HL-60 (cell line): ENCODE results near the gene XAB2.

Experiments used
- DNase-seq, 2 experiments: peaks; one replicate each; pipeline ENCODE4 v3.0.0-alpha.2; 2010 to 2020; ENCODE audit warnings: low read depth in 1 of 2, low spot score in 1 of 2
- H3K27ac ChIP-seq: fragments of 250-450 bp; sonication (Bioruptor Pico); replicated peaks from 2 replicates; pipeline ENCODE4 v1.5.1; 2020; ENCODE audit warnings: mild to moderate bottlenecking, moderate library complexity
- H3K27me3 ChIP-seq: fragments of 250-450 bp; sonication (Bioruptor Pico); 2 replicates; pipeline ENCODE4 v1.5.1; 2021; ENCODE audit warnings: mild to moderate bottlenecking, moderate library complexity; ENCODE audit not compliant: insufficient read depth, poor library complexity, severe bottlenecking
- H3K4me3 ChIP-seq: replicated peaks from 2 replicates; pipeline ENCODE4 v1.5.1; 2011; ENCODE audit warnings: mild to moderate bottlenecking, control low read depth, low read length; ENCODE audit not compliant: insufficient read depth
- CTCF ChIP-seq: IDR thresholded peaks from one replicate; pipeline ENCODE4 v1.5.1; 2011; ENCODE audit warnings: low read length, control low read depth, inconsistent platforms; ENCODE audit not compliant: insufficient read depth
- GABPA ChIP-seq: IDR thresholded peaks from 2 replicates; pipeline ENCODE4 v1.6.1; 2012; ENCODE audit warnings: low read depth
- POLR2AphosphoS5 ChIP-seq: IDR thresholded peaks from 2 replicates; pipeline ENCODE4 v1.6.1; 2012; ENCODE audit warnings: low read depth
- REST ChIP-seq: IDR thresholded peaks from 2 replicates; pipeline ENCODE4 v1.6.1; 2012; ENCODE audit warnings: low read depth; ENCODE audit not compliant: insufficient replicate concordance
- SPI1 ChIP-seq: IDR thresholded peaks from 2 replicates; pipeline ENCODE4 v1.6.1; 2012; ENCODE audit warnings: low read depth, mild to moderate bottlenecking, borderline replicate concordance

The XAB2 gene

GRCh38 chr19:7597689-7598088 is 31.7 kb downstream of the XAB2 start:
- Histone ChIP-seq H3K27me3 (peaks cover 32% of the 10 kb centered on the region), H3K4me3 (no peak overlapping the region), H3K27ac (no peak overlapping the region)
- no peak for DNase-seq
- TF ChIP-seq REST (no peak), POLR2AphosphoS5 (no peak), SPI1 (no peak), GABPA (no peak), CTCF (no peak)

GRCh38 chr19:7596211-7596937 is 33.0 kb downstream of the XAB2 start:
- peaks cover 30% of the 10 kb centered on the region for H3K27me3 ChIP-seq
- H3K27ac ChIP-seq = no peak overlapping the region
- TF ChIP-seq REST = no peak
- no peak for TF ChIP-seq POLR2AphosphoS5
- no peak for TF ChIP-seq CTCF
- TF ChIP-seq GABPA = no peak
- TF ChIP-seq SPI1 = no peak
- DNase-seq = no peak
- peak overlapping the region; percentile 44 for H3K4me3 ChIP-seq

DNA sequence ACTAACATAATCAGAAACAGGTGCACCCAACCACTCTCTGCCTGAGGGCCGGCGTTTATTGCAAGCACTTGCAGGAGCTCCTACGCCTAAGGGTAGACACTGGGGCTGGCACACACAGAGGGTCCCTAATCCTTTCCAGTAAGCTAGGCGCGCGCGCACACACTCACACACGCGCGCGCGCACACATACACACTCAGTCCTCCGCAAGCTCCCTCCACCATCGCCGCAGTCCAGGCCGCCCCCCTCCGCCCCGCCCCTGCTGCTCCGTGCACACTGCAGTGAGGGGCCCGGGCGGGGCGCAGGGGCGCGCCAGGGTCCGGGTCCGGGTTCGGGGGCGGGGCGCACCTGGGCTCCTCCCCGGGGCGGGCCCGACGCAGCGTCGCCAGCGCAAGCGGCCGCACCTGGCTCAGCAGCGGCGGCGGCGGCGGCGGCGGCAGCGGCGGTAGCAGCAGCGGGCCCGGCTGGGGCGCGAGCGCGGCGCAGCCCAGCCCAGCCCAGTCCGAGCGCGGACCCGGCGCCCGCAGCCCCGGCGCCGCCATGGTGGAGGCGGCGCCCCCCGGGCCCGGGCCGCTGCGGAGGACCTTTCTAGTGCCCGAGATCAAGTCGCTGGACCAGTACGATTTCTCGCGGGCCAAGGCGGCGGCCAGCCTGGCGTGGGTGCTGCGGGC is 33.7 kb downstream of the XAB2 start, which contains the start of gene CAMSAP3:
Gene CAMSAP3 (plus strand): TSS at position 398 of the 668 bp plus-strand sequence. CDS start 140 bp downstream, at position 538.
- Histone ChIP-seq H3K27me3 (peaks cover 30% of the 10 kb centered on the region), H3K27ac (no peak within 1 kb of the TSS), H3K4me3 (peak within 1 kb of the TSS; percentile 44)
- TF ChIP-seq SPI1 (no peak), POLR2AphosphoS5 (no peak)
- peak; percentile 9 to 38 for DNase-seq

DNA sequence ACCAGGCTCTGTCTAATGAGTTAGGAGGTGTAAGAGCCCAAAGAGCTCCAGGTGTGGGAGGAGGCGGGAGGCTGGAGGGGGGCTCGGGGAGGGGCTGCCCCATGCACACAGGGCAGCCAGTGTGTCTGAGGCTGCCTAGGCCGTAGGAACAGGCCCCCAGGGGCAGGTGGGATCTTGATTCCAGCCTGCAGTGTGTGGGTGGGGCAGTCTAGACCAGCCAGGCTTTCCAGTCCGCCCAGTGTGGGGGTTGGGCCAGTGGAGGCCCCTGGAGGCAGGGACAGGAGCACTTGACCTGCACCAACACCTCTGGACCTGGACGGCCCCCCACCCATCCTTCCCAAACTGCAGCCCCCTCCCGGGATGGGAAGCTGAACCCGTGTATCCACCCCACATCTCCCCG is 39.1 kb downstream of the XAB2 start:
- no peak overlapping the region for H3K4me3 ChIP-seq
- no peak for DNase-seq
- TF ChIP-seq CTCF = no peak
- no peak for TF ChIP-seq GABPA
- no peak for TF ChIP-seq SPI1
- no peak for TF ChIP-seq POLR2AphosphoS5
- no peak for TF ChIP-seq REST
- no peak overlapping the region for H3K27ac ChIP-seq
- H3K27me3 ChIP-seq = peaks cover 15% of the 10 kb centered on the region
